Prostate gland (tissue), 2 donors: ENCODE data around the gene SPIN1. TPM values are rescaled to one million over a fixed set of nuclear protein-coding genes. Genes with fewer than 3 reads are reported as not detected.
"Not testable (repeated sequence)": the region's sequence is repeated elsewhere in the genome, so short reads cannot be mapped to it uniquely, and the experiment has no call there.

Experiments used
- DNase-seq: peaks from one replicate; pipeline ENCODE4 v3.0.0-alpha.2; 2019; ENCODE audit warnings: low spot score
- H3K27ac ChIP-seq, 2 donors: fragments of 200-600 bp; sonication (generic); 2 replicates each; pipeline ENCODE4 v1.5.1; 2017 to 2019
- H3K27me3 ChIP-seq: fragments of 200-600 bp; sonication (generic); replicated peaks from 2 replicates; pipeline ENCODE4 v1.5.1; 2019; ENCODE audit not compliant: insufficient read depth
- H3K36me3 ChIP-seq, 2 donors: fragments of 200-600 bp; sonication (generic); 1 replicate in 1 of 2; 2 replicates in 1 of 2; pipeline versions ENCODE4 v1.5.1 to v1.8.1; 2017 to 2019
- H3K4me1 ChIP-seq: fragments of 200-600 bp; sonication (generic); replicated peaks from 2 replicates; pipeline ENCODE4 v1.5.1; 2019
- H3K4me3 ChIP-seq, 2 donors: fragments of 200-600 bp; sonication (generic); 2 replicates each; pipeline ENCODE4 v1.5.1; 2017 to 2019
- H3K9me3 ChIP-seq: fragments of 200-600 bp; sonication (generic); 2 replicates; pipeline ENCODE4 v1.5.1; 2017
- POLR2A ChIP-seq: fragments of 450-650 bp; IDR thresholded peaks from one replicate; pipeline ENCODE4 v1.6.1; 2016; ENCODE audit warnings: antibody characterized with exemption, mild to moderate bottlenecking
- POLR2AphosphoS5 ChIP-seq: sonication (generic); formaldehyde crosslinking; IDR thresholded peaks from one replicate; pipeline ENCODE4 v1.6.1; 2017; ENCODE audit warnings: antibody characterized with exemption
- WGBS: methylation state at CpG from one replicate; pipeline ENCODE4 v1.1.5; 2018; 5-methylcytosine and 5-hydroxymethylcytosine counted together
- intact Hi-C: fragments of 100-400 bp; cut with DNase I; formaldehyde crosslinking; loops from one replicate; pipeline ENCODE4 v1.14.2; 2022
- total RNA-seq, 2 donors: library from RNA; depleted of rRNA; stranded (reverse); fragments of >200 nt; gene quantifications; one replicate each; pipeline ENCODE4 v1.1.0, GENCODE V29; 2016
- TF ChIP-seq, protein P1 (sequence below), 4 experiments: fragments of 200-600 bp in 2 of 4; fragments of 450-650 bp in 2 of 4; sonication (generic) in 2 of 4; IDR thresholded peaks; 1 replicate in 3 of 4; 2 replicates in 1 of 4; pipeline ENCODE4 v1.5.1; 2016 to 2019; ENCODE audit warnings: antibody characterized with exemption in 4 of 4, mild to moderate bottlenecking in 2 of 4, moderate library complexity in 2 of 4

Gene SPIN1
- total RNA-seq = 10 to 100 TPM; 74.5 to 98.5 TPM

DNA sequence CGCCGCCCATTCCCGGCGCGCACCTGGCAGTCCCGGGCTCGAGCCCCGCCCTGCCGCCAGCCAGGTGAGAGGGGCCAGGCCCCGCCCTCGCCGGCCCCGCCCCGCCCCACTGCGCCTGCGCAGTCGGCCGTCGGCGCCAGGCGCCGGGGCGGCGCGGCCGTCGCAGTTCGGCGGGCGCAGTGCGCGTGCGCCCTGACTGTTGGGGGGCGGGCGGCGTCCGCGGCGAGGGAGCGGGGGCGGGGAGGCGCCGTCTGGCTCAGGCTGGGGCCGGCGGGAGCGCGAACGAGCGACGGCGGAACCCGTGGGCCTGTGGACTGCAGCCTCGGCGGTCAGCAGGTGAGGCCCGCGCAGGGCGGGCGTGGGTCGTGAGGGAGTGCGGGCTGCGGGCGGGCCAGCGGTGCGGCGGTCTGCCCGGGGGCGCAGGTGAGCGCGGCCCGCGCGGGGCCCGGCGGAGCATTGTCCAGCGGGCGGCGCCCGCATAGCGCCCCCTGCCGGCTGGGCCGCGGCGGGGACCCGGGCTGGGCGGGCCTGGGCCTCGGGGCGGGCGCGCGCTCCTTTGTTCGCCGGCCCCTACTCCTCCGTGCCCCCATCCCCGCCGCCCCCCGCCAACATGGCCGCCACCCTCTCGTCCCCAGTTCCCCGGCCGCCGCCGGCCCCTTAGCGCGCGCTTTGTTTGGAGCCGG lies at the start of gene SPIN1:
TSS of gene SPIN1 (plus strand) at position 242 of the 683 bp plus-strand sequence. CDS start 38,096 bp downstream, outside the sequence.
- under 1% methylated on average over 99 of the region's 106 CpGs for WGBS
- intact Hi-C loops = loop anchor here (2.0 to 10.0 kb wide), 3 partner anchors 146 to 284 kb away; partner anchors contain the start of gene NXNL2
- Histone ChIP-seq H3K36me3 (no peaks in the 10 kb centered on the region), H3K9me3 (no peaks in the 10 kb centered on the region), H3K27me3 (no peaks in the 10 kb centered on the region), H3K4me3 (peak within 1 kb of the TSS; percentile 87 to 91), H3K4me1 (no peaks in the 10 kb centered on the region), H3K27ac (peak within 1 kb of the TSS; percentile 87 to 95)
- no peak for TF ChIP-seq POLR2A
- TF ChIP-seq, protein P1, sequence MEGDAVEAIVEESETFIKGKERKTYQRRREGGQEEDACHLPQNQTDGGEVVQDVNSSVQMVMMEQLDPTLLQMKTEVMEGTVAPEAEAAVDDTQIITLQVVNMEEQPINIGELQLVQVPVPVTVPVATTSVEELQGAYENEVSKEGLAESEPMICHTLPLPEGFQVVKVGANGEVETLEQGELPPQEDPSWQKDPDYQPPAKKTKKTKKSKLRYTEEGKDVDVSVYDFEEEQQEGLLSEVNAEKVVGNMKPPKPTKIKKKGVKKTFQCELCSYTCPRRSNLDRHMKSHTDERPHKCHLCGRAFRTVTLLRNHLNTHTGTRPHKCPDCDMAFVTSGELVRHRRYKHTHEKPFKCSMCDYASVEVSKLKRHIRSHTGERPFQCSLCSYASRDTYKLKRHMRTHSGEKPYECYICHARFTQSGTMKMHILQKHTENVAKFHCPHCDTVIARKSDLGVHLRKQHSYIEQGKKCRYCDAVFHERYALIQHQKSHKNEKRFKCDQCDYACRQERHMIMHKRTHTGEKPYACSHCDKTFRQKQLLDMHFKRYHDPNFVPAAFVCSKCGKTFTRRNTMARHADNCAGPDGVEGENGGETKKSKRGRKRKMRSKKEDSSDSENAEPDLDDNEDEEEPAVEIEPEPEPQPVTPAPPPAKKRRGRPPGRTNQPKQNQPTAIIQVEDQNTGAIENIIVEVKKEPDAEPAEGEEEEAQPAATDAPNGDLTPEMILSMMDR (IDR thresholded peaks at IDR 0.05) = peak; percentile 41 to 72 (median 50)
- peak; percentile 62 for TF ChIP-seq POLR2AphosphoS5
- peak; percentile 70 for DNase-seq

DNA sequence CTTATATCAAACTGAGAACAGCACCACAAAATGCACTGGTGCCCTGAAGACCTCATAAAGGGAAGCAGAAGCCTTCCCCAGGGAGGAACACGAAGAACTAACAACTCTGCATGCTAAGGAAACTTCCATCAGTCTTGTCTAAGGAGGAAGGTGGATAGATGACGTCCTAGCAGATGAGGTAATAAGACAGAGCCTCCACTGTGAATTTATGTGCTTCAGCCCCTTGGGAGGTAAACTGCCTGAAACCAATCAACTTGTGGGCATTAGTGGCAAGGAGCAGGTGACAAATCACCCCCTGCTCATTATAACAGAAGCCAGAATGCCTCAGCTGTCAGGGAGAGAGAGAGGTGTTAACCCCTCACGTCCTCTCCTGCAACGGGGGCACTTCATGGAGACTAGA lies 48.9 kb upstream of the SPIN1 start:
- TF ChIP-seq POLR2AphosphoS5 = no peak
- TF ChIP-seq POLR2A = no peak
- TF ChIP-seq, protein P1 (IDR thresholded peaks at IDR 0.05) = no peak
- H3K27ac ChIP-seq = no peak overlapping the region
- no peak for DNase-seq
- H3K9me3 ChIP-seq = no peaks in the 10 kb centered on the region
- no peak overlapping the region for H3K4me3 ChIP-seq
- intact Hi-C loops = no loop called here
- 43% methylated on average over 4 of the region's 4 CpGs for WGBS
- no peaks in the 10 kb centered on the region for H3K4me1 ChIP-seq
- no peaks in the 10 kb centered on the region for H3K27me3 ChIP-seq
- no peaks in the 10 kb centered on the region for H3K36me3 ChIP-seq

DNA sequence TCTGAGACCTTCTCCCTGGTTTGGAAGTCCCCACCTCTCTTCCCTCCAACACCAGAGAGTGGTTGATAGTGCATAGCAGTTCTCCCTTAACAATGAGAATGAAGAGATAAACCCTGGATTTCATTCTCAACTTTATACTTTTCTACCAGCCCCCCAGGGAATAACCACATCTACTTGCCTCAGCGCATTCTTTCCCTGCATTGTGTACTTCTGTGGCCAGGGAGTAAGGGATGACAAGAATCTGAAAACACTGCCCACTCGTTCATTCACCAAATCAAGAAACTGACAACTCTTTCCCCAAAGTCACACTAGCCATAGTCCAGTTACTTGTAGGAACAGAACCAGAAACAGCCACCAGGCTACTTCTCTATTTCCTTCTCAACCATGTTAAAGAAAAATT lies 46.0 kb upstream of the SPIN1 start:
- TF ChIP-seq POLR2AphosphoS5 = no peak
- no peak for TF ChIP-seq POLR2A
- TF ChIP-seq, protein P1 (IDR thresholded peaks at IDR 0.05) = no peak
- 72% methylated on average over 2 of the region's 2 CpGs for WGBS
- Histone ChIP-seq H3K4me1 (no peaks in the 10 kb centered on the region), H3K4me3 (no peak overlapping the region), H3K27me3 (no peaks in the 10 kb centered on the region), H3K9me3 (no peaks in the 10 kb centered on the region), H3K36me3 (no peaks in the 10 kb centered on the region), H3K27ac (no peak overlapping the region)
- DNase-seq = no peak
- intact Hi-C loops = no loop called here

DNA sequence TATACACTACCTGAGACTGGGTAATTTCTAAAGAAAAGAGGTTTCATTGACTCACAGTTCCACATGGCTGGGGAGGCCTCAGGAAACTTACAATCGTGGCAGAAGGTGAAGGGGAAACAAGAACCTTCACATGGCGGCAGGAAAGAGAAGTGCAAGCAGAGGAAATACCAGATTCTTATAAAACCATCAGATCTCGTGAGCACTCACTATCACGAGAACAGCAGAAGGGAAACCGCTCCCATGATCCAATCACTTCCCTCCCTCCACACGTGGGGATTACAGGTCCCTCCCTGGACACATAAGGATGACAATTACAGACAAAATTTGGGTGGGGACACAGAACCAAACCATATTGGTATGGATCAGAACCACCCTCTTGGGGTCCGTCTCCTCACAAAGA lies 44.2 kb upstream of the SPIN1 start:
- 83% methylated on average over 7 of the region's 7 CpGs for WGBS
- DNase-seq = no peak
- intact Hi-C loops = no loop called here
- H3K9me3 ChIP-seq = no peaks in the 10 kb centered on the region
- TF ChIP-seq POLR2AphosphoS5 = no peak
- no peak for TF ChIP-seq POLR2A
- TF ChIP-seq, protein P1 (IDR thresholded peaks at IDR 0.05) = no peak
- no peak overlapping the region for H3K4me3 ChIP-seq
- no peak overlapping the region for H3K27ac ChIP-seq
- no peaks in the 10 kb centered on the region for H3K4me1 ChIP-seq
- no peaks in the 10 kb centered on the region for H3K36me3 ChIP-seq
- no peaks in the 10 kb centered on the region for H3K27me3 ChIP-seq

DNA sequence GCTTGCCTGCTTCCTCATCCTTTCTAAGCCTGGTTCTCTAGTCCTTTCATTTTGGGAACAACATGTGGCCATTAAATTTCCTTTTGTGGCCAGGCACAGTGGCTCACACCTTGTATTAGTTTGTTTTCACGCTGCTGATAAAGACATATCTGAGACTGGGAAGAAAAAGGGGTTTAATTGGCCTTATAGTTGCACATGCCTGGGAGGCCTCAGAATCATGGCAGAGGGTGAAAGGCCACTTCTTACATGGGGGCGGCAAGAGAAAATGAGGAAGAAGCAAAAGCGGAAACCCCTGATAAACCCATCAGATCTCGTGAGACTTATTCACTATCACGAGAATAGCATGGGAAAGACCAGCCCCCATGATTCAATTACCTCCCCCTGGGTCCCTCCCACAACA lies 37.9 kb upstream of the SPIN1 start:
- H3K27ac ChIP-seq, H3K9me3 ChIP-seq, H3K4me3 ChIP-seq, H3K27me3 ChIP-seq, H3K4me1 ChIP-seq, H3K36me3 ChIP-seq, intact Hi-C loops, DNase-seq: not testable (repeated sequence)
- 93% methylated on average over 5 of the region's 5 CpGs for WGBS
